Nephron (organoid): ENCODE data around the gene LZTS3.
A peak's percentile ranks its signal among the peaks of the same experiment; 100 is the strongest.
"Not testable (repeated sequence)": the region's sequence is repeated elsewhere in the genome, so short reads cannot be mapped to it uniquely, and the experiment has no call there.

Source experiments
- H3K27ac Mint-ChIP-seq, 3 experiments: 2 replicates each; pipeline ENCODE4 v1.8.0; 2020; ENCODE audit warnings: mixed read lengths in 3 of 3, mild to moderate bottlenecking in 2 of 3, moderate library complexity in 1 of 3
- H3K27me3 Mint-ChIP-seq: 2 replicates; pipeline ENCODE4 v1.8.0; 2021; ENCODE audit warnings: low read depth, mild to moderate bottlenecking, moderate library complexity, mixed read lengths
- H3K36me3 Mint-ChIP-seq: 2 replicates; pipeline ENCODE4 v1.8.0; 2020; ENCODE audit warnings: low read depth, mixed read lengths
- H3K4me1 Mint-ChIP-seq: 2 replicates; pipeline ENCODE4 v1.8.0; 2020; ENCODE audit warnings: mixed read lengths
- H3K4me3 Mint-ChIP-seq, 3 experiments: 2 replicates each; pipeline ENCODE4 v1.8.0; 2020; ENCODE audit warnings: mild to moderate bottlenecking in 3 of 3, mixed read lengths in 3 of 3, moderate library complexity in 2 of 3
- H3K9me3 Mint-ChIP-seq: 2 replicates; pipeline ENCODE4 v1.8.0; 2020; ENCODE audit warnings: mixed read lengths
- CTCF ChIP-seq, 3 experiments: fragments of 200-600 bp; sonication (generic); IDR thresholded peaks; one replicate each; pipeline ENCODE4 v1.5.0; 2021; ENCODE audit warnings: antibody characterized with exemption in 3 of 3; ENCODE audit not compliant: unreplicated experiment in 3 of 3

The LZTS3 gene

GRCh38 chr20:3183896-3184612, 10.7 kb upstream of the LZTS3 start:
- TF ChIP-seq CTCF (IDR thresholded peaks at IDR 0.05; ENCODE audit: unreplicated experiment in 3 of 3) = no peak
- H3K27ac Mint-ChIP-seq = peak overlapping the region in 1 of 3 experiments; percentile 28
- no peak overlapping the region for H3K4me3 Mint-ChIP-seq
- peaks cover 10% of the 10 kb centered on the region for H3K36me3 Mint-ChIP-seq
- H3K9me3 Mint-ChIP-seq = no peaks in the 10 kb centered on the region
- H3K4me1 Mint-ChIP-seq = no peaks in the 10 kb centered on the region
- H3K27me3 Mint-ChIP-seq = no peaks in the 10 kb centered on the region

GRCh38 chr20:3182429-3182828, 9.1 kb upstream of the LZTS3 start:
- H3K27me3 Mint-ChIP-seq, H3K9me3 Mint-ChIP-seq, H3K36me3 Mint-ChIP-seq: not testable (repeated sequence)

GRCh38 chr20:3181270-3181669, 7.9 kb upstream of the LZTS3 start:
- no peaks in the 10 kb centered on the region for H3K9me3 Mint-ChIP-seq
- TF ChIP-seq CTCF (IDR thresholded peaks at IDR 0.05; ENCODE audit: unreplicated experiment in 3 of 3) = no peak
- H3K4me3 Mint-ChIP-seq = no peak overlapping the region
- H3K4me1 Mint-ChIP-seq = no peaks in the 10 kb centered on the region
- no peaks in the 10 kb centered on the region for H3K27me3 Mint-ChIP-seq
- no peak overlapping the region for H3K27ac Mint-ChIP-seq
- H3K36me3 Mint-ChIP-seq = peaks cover 9% of the 10 kb centered on the region

More at GRCh38 chr20:3182429-3182828, 9.1 kb upstream of the LZTS3 start:
- not testable (repeated sequence) for H3K27ac Mint-ChIP-seq, H3K4me3 Mint-ChIP-seq, H3K4me1 Mint-ChIP-seq

- H3K4me1 Mint-ChIP-seq = peaks cover 4% of the 10 kb centered on the region
- peaks cover 4% of the 10 kb centered on the region for H3K27me3 Mint-ChIP-seq
- no peak overlapping the region for H3K27ac Mint-ChIP-seq
- peaks cover 9% of the 10 kb centered on the region for H3K36me3 Mint-ChIP-seq
- no peak overlapping the region for H3K4me3 Mint-ChIP-seq
- no peak for TF ChIP-seq CTCF (IDR thresholded peaks at IDR 0.05; ENCODE audit: unreplicated experiment in 3 of 3)
- no peaks in the 10 kb centered on the region for H3K9me3 Mint-ChIP-seq
Measured at GRCh38 chr20:3180319-3180718, 7.0 kb upstream of the LZTS3 start.

- no peak overlapping the region for H3K4me3 Mint-ChIP-seq
- no peaks in the 10 kb centered on the region for H3K9me3 Mint-ChIP-seq
- no peak for TF ChIP-seq CTCF (IDR thresholded peaks at IDR 0.05; ENCODE audit: unreplicated experiment in 3 of 3)
- H3K27me3 Mint-ChIP-seq = peaks cover 17% of the 10 kb centered on the region
- H3K4me1 Mint-ChIP-seq = peaks cover 14% of the 10 kb centered on the region
- H3K27ac Mint-ChIP-seq = no peak overlapping the region
- peaks cover 4% of the 10 kb centered on the region for H3K36me3 Mint-ChIP-seq
Measured at GRCh38 chr20:3177746-3178485, 4.6 kb upstream of the LZTS3 start.

GRCh38 chr20:3175270-3175669, 1.9 kb upstream of the LZTS3 start:
- H3K9me3 Mint-ChIP-seq = no peaks in the 10 kb centered on the region
- peak overlapping the region; percentile 8 to 92 (median 10) for H3K27ac Mint-ChIP-seq
- H3K27me3 Mint-ChIP-seq = peaks cover 29% of the 10 kb centered on the region
- TF ChIP-seq CTCF (IDR thresholded peaks at IDR 0.05; ENCODE audit: unreplicated experiment in 3 of 3) = no peak
- no peaks in the 10 kb centered on the region for H3K36me3 Mint-ChIP-seq
- H3K4me1 Mint-ChIP-seq = peaks cover 14% of the 10 kb centered on the region
- peak overlapping the region; percentile 95 to 98 (median 96) for H3K4me3 Mint-ChIP-seq
